ENCODE data around the gene HAUS3. TPM values are rescaled to one million over a fixed set of nuclear protein-coding genes. Genes with fewer than 3 reads are reported as not detected.

The HAUS3 gene
- total RNA-seq, 1 experiment from 2014 or later, result 11.9 TPM

- TF ChIP-seq AFF4 (CRISPR knock-in tag; IDR thresholded peaks at IDR 0.05; ENCODE audit: borderline replicate concordance) (no peak), NR3C1 (CRISPR knock-in tag; conservative IDR thresholded peaks at IDR 0.05; ENCODE audit: low read depth) (no peak), IRF1 (CRISPR knock-in tag; IDR thresholded peaks at IDR 0.05) (no peak), ESRRA (CRISPR knock-in tag; IDR thresholded peaks at IDR 0.05; ENCODE audit: borderline replicate concordance) (no peak)
Observed at GRCh38 chr4:2194496-2194895, 47.4 kb downstream of the HAUS3 start (continued).

- CTCF ChIA-PET, result interaction anchor here (1.6 kb wide), 1 partner anchor 27 kb away, joined by 4 read pairs; no protein-coding TSS in a partner anchor
- Mint-ChIP-seq H3K4me1 (no peaks in the 10 kb centered on the region), H3K27me3 (ENCODE audit: low read depth) (no peaks in the 10 kb centered on the region), H3K36me3 (no peaks in the 10 kb centered on the region), H3K27ac (no peak overlapping the region), H3K4me3 (no peak overlapping the region), H3K9me3 (no peaks in the 10 kb centered on the region)
- DNase-seq (ENCODE audit: low spot score) (no peak), ATAC-seq (no peak)
- POLR2A ChIA-PET, result no interaction called here
- TF ChIP-seq USF1 (CRISPR knock-in tag; IDR thresholded peaks at IDR 0.05), result no peak
- no peak for TF ChIP-seq IRF1 (CRISPR knock-in tag; IDR thresholded peaks at IDR 0.05)
- TF ChIP-seq FOXK1 (CRISPR knock-in tag; IDR thresholded peaks at IDR 0.05), result no peak
Observed at GRCh38 chr4:2193326-2193725, 48.6 kb downstream of the HAUS3 start.

GRCh38 chr4:2186865-2187172 lies 55.1 kb downstream of the HAUS3 start:
- POLR2A ChIA-PET, result no interaction called here
- no peak overlapping the region for H3K27ac Mint-ChIP-seq
- no peak for ATAC-seq
- peaks cover 16% of the 10 kb centered on the region for H3K9me3 Mint-ChIP-seq
- CTCF ChIA-PET, result interaction anchor here (0.8 to 1.2 kb wide), 6 partner anchors 9 to 276 kb away, joined by 3 to 4 read pairs (median 3); no protein-coding TSS in a partner anchor
- DNase-seq (ENCODE audit: low spot score), result no peak
- H3K4me3 Mint-ChIP-seq, result no peak overlapping the region
- peaks cover 3% of the 10 kb centered on the region for H3K27me3 Mint-ChIP-seq (ENCODE audit: low read depth)
- H3K36me3 Mint-ChIP-seq, result peaks cover 8% of the 10 kb centered on the region
- no peaks in the 10 kb centered on the region for H3K4me1 Mint-ChIP-seq
- TF ChIP-seq FOXK1 (CRISPR knock-in tag; IDR thresholded peaks at IDR 0.05) (no peak), ZNF219 (CRISPR knock-in tag; IDR thresholded peaks at IDR 0.05; ENCODE audit: borderline replicate concordance) (no peak), ZNF396 (CRISPR knock-in tag; IDR thresholded peaks at IDR 0.05; ENCODE audit: borderline replicate concordance) (no peak), ZNF532 (CRISPR knock-in tag; IDR thresholded peaks at IDR 0.05; ENCODE audit: borderline replicate concordance) (no peak), ERG (CRISPR knock-in tag; IDR thresholded peaks at IDR 0.05) (no peak), STAT6 (CRISPR knock-in tag; conservative IDR thresholded peaks at IDR 0.05; ENCODE audit: low read depth) (no peak), ATF3 (CRISPR knock-in tag; conservative IDR thresholded peaks at IDR 0.05) (no peak), ELF4 (CRISPR knock-in tag; IDR thresholded peaks at IDR 0.05; ENCODE audit: low read depth) (no peak), SMAD4 (CRISPR knock-in tag; IDR thresholded peaks at IDR 0.05) (no peak), E2F5 (CRISPR knock-in tag; IDR thresholded peaks at IDR 0.05) (no peak)

All from WTC11 (cell line).